Central memory CD4-positive, alpha-beta T cell (primary cell): ENCODE results near the gene RANGRF.

ENCODE experiments used
- DNase-seq: peaks from one replicate; pipeline ENCODE4 v3.0.0; 2022

The RANGRF gene

DNA sequence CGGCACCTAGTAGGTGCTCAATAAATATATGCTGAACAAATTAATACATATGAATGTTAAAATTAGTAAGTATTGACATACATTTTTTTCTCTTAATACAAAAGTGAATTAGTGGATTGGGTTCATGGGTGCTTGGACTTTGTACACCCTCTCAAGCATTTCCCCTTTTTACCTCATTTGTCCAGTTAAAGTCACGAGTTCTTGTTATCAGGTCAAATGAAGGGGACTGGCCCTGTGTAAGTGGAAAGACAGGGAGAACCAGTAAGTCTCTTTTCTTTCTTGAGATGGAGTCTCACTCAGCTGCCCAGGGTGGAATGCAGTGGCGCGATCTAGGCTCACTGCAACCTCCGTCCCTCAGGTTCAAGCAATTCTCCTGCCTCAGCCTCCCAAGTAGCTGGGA lies 13.7 kb upstream of the RANGRF start:
- DNase-seq = no peak

- no peak for DNase-seq
Measured at GRCh38 chr17:8275421-8276290, 12.8 kb upstream of the RANGRF start.

GRCh38 chr17:8277317-8277716 lies 11.2 kb upstream of the RANGRF start:
- no peak for DNase-seq

- DNase-seq = no peak
Measured at GRCh38 chr17:8282345-8282744, 6.1 kb upstream of the RANGRF start.

DNA sequence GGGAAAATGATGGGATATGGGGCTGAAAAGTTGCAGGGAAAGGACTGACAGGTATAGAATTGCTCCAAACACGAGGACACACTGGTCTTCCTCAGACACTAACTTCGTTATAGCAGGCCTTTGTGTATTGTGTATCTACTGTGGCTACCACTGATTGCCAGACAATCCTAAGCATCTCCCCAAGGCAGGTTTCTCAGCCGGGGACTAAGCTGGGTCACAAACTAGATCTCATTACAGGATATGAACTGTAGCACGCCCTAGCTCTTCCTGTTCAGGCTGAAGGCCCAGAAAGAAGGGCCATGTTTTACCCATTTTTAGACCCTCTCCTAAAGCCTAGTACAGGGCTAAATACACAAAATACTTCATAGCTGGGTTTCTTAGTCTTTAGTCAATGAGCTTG lies 5.1 kb upstream of the RANGRF start:
- no peak for DNase-seq

- DNase-seq = no peak
Measured at GRCh38 chr17:8284126-8284525, 4.3 kb upstream of the RANGRF start.

- DNase-seq = no peak
Measured at GRCh38 chr17:8285270-8286181, 2.9 kb upstream of the RANGRF start.

DNA sequence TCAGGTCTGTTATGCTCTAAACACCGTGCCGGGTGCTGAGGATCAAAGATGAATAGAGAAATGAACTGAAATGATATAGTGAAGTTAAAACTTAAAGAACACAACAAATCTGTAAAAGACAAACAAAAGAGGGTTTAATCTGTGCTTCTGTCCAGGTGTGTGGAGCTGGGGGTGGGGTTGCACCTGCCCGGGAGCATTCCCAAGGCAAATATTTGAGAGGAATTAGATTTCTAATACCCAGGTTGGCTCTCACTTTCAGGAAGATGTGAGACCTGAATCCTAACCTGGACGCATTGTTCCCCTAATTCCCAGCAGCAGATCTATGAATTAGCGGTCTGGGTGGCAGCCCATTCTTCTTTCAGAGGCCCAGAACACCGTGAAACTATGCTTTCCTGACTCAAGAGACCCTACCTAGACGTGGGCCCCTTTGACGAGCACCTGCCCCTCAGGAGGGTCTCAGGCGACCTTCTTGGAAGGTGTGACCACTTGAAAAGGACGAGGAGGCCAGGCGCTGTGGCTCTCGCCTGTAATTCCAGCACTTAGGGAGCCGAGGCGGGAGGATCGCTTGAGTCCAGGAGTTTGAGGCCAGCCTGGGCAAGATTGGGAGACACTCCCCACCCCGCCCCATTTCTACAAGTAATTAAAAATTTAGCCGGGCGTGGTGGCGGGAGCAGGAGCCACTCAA lies 677 bp upstream of the RANGRF start:
- DNase-seq = no peak

DNA sequence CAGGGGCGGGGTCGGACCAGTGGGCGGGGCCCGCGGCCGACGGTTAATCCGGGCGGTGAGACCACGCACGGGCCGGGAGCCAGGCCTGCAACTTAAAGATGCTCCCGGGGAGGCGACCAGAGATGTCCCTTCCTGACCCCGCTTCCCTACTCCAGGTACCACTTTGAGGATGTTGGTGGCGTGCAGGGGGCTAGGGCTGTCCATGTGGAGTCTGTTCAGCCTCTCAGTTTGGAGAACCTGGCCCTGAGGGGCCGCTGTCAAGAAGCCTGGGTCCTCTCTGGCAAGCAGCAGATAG lies 580 bp downstream of the RANGRF start:
- no peak for DNase-seq

DNA sequence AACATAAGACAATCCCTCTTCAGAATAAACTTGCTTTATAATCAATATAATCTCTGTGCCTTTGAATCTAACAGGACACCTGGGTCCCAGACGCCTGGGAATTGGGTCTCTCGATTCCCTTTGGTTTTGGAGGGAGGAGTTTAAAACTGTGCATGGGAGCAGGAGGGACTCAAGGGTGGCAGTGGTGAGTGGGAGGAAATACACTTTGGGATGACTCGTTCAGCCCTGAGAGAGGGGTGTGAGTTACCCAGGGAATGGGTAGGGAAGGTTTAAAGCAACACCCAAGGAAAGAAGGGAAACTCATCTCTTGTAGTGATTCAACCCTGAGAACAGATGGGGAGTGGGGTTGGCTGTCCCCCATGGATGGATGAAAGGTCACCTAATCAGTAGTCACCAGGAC lies 1.6 kb downstream of the RANGRF start:
- no peak for DNase-seq

- DNase-seq = no peak
Measured at GRCh38 chr17:8292639-8293395, 4.3 kb downstream of the RANGRF start.

DNA sequence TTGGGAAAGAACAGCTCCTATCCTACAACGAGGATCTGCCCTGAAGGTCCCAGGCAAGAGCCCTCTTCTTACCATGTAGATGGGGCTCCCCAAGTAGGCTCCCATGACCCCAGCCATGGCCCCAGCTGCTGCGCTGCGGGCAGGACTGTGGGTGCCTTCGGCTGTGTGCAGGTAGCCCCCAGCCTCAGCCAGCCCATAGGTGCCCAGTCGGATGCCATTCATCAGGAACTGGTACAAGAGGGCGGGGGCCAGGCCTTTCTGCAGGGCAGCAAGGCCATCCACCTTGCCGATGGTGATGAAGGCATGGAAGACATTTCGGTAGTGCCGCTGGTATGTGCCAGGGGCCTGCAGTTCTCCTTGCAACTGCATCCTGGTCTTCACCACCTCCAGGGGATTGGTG lies 5.9 kb downstream of the RANGRF start:
- DNase-seq = no peak

DNA sequence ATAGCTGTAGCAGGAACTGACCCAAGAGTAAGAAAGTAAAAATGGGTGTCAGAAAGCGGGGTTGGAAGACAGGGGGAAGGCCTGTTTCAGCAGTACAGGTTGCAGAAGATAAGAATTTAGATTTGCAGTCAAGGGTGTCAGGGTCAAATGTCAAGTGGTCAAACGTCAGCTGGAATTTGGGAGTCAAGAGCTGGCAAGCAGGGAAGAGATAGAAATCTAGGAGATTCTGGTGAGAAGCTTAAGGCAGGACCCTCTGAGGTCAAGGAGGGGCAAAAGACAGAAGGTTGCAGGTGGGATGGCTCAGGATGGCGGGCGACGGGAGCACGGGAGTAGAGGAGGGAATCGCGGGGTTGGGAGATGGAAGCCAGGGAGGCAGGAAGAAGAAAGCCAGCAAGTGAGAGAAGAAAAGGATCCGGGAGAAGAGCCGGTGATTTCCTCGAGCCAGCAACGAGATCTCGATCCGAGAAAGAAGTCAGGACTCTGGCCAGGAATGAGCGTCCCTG lies 6.4 kb downstream of the RANGRF start:
- DNase-seq = no peak

DNA sequence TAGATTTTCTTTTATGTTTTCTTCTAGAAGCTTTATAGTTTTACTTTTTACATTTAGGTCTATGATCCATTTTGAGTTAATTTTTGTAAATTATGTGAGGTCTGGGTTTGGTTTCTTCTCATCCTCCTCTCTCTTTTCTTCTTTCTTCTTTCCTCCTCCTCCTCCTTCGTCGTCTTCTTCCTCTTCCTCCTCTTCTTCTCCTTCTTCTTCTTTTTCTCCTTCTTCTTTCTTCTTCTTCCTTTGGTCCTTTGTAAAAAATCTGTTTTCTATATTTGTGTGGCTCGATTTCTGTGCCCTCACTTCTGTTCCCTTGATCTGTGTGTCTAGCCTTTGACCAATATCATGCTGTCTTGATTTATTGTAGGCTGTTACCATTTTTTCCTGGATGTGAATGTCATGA lies 11.8 kb downstream of the RANGRF start:
- no peak for DNase-seq

GRCh38 chr17:8300627-8301242 lies 12.3 kb downstream of the RANGRF start:
- DNase-seq = peak; percentile 68

DNA sequence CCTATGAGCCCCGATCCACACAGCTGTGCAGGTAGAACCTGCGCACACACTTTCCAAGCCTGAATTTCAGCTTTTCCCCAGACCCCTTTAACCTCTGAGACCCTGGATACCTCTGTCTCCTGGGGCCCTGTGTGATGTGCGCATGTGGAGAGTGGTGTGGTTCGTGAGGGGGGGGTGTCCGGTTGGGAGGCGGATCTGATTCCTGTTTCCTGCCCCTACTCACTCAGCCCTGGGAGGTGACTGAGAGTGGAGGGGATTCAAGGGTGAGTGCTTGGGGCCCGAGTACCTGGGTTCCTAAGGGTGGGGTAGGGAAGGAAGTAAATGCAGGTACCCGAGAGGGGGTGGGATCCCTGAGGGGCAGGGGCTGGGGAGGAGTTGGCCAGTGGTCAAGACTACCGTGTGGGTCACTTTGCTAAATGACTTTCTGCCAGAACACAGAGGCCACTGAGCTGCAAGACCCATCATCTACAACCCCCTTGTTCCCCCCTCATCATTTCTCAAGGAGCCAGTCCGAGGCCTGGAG lies 22.2 kb downstream of the RANGRF start:
- DNase-seq = no peak

GRCh38 chr17:8311131-8311790 lies 22.8 kb downstream of the RANGRF start:
- no peak for DNase-seq

DNA sequence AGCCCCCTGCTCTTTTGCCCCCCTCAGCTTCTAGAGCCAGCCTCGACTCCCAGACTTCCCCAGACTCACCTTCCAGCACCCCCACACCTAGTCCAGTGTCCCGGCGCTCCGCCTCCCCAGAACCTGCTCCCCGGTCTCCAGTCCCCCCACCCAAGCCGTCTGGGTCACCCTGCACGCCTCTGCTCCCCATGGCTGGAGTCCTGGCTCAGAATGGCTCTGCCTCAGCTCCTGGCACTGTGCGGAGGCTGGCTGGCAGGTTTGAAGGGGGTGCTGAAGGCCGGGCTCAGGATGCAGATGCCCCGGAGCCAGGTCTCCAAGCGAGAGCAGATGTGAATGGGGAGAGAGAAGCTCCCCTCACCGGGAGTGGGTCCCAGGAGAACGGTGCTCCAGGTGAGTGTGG lies 23.8 kb downstream of the RANGRF start:
- DNase-seq = no peak

GRCh38 chr17:8312726-8313600 lies 24.5 kb downstream of the RANGRF start:
- DNase-seq = no peak
